Suppressor macrophage treated with lipopolysaccharide for 4 hours (primary cell): Measurements from ENCODE around the gene ELK4.
"Not testable (repeated sequence)": the region's sequence is repeated elsewhere in the genome, so short reads cannot be mapped to it uniquely, and the experiment has no call there.

Experiments
- DNase-seq: peaks from one replicate; pipeline ENCODE4 v3.0.0-alpha.2; 2020

ELK4 gene

DNA sequence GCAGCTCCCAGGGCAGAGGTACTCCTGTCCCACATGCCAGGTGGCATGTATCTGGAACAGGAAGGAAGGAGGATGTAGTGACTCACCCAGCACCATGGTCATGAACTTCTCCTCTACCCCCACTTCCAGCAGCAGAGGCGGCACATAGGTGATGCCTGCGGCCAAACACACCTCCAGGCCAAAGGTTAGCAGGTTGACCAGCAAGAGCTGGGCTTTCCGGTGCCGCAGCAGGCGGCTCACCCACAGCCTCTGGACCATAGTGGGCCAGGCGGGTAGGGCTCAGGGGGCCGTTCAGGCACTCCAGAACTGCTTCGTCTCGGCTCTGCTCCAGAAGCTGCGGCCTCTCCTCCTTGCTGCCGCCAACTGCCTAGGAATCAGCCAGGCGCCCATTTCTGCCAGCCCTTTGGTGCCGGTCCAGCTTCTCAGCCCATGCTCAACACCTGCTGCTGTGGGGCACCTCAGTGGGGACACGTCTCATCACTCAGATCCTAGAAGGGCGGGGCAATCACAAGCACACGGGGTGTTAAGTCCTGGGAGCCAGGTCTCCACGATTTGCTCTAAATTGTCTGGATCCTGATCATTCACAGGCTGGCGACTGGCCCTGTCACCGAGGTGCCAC is 32.7 kb upstream of the ELK4 start:
- no peak for DNase-seq

DNA sequence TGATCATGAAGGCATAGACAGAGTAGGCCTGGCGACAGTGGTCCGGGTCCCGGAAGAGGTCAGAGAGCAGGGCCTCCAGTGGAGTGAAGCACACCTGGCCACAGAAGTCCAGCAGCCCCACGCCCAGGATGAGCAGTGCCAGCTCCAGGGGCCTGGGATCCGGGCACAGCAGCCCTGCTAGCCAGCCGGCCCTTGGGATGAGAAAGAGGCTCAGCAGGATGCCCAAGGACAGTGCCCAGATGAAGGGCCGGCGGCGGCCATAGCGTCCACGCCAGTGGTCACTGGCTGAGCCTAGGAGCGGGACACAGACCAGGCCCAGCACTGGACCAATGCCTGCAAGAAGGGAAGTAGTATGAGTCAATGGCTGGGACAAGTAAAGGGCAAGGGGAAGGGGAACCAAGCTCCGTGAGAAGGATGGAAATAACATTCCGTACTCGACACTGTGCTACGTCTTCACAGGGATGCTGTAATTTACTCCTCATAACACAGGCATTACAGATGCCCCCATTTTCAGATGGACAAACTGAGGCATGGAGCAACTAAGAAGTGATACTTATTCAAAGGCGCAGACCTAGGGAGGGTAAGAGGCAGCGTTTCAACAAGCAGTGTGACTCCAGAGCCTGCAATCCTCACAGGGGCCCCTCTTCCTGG is 31.6 kb upstream of the ELK4 start:
- peak; percentile 81 for DNase-seq

DNA sequence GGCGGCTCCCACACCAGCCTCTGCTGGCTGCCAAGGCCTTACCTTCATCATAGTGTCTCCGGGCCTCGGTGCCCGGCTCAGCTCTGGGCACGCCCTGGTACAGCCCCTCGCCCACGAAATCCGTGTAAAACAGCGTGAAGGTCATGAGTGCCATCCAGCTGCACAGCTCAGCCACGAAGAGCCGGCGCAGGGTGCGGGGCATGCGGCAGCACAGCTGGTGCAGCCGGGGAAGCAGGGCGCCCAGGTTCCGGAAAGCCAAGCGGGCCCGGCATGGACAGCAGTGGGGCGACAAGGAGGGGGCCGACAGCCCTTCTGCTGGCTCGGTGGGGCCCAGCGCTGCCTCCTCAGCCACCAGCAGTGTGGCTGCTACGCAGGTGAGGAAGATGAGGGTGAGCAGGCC is 31.0 kb upstream of the ELK4 start:
- DNase-seq = no peak

DNA sequence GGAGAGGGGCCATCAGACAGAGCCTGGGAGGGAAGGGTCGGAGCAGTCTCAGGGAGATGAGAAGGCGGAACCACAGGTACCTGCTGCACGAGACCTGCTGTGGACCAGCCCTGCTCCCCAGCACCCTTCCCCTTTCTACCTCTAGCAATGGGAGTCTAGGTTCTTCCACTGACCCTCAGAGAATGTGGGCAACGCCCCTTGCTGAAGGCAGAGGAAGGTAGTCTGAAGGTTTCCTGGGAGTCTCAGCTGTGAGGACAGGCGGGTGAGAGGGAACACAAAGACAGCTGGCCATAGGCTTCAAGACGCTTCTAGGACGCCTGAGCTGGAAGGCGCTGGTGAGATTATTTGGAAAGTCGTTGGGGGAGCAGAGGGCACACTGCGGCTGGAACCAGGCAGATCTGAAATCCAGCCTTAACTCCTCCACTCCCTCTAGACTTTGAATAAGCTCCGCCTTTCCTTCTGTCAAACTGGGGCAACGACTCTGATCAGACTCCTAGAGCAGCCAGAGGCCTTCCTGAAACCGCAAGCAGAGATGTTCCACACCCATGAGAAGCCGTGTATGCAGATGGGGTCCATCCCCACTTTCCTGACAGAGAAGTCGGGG is 30.4 kb upstream of the ELK4 start:
- DNase-seq = no peak

DNA sequence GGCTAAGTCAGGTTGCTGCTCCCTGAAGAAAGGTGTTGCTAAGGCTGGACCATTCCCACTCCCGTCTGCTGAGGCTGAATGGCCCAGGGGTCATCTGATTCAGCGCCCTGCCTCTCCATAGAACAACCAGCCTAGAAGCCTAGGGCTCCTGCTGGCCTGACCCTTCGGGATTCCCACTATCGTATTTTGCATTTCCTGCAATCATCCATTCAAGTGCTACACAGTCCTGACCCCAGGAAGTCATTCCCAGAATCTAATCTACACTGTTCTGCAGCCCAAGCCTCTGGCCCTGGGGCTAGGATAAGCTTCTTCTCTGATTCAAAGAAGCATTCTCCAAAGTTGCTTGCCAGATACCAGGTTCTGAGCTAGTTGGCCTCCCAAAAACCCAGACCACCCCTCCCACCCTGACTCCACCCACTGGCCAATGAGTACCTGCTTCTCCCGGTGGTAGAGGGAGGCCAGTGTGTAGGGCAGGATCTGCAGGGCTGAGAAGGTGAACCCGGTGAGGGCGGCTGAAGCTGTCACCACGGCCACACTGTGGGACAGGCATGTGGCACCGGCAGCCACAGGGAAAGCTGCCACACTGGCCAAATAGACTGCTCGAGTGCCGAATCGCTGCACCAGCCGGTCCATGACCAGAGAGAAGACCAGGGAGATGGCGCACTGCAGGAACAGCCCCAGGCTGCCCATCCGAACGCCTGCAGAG is 29.8 kb upstream of the ELK4 start:
- no peak for DNase-seq

DNA sequence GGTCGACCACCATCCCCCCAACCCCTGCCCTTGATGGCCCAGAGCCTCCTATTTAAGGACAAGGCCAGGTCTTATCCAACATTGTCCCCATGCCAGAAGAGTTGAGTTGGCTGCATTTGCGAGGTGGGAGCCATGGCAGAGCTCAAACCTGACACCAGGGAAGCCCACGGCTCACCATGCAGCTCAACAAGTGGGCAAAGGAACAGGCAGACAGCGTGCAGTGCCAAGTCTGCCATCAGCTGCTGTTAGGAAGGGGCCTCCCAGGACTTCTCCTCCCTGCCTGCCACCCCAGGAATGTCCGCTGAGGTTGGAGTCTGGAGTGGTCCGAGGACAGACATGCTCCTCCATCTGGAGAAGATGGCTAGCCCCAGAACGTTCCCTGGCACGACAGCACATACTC is 28.6 kb upstream of the ELK4 start:
- no peak for DNase-seq

DNA sequence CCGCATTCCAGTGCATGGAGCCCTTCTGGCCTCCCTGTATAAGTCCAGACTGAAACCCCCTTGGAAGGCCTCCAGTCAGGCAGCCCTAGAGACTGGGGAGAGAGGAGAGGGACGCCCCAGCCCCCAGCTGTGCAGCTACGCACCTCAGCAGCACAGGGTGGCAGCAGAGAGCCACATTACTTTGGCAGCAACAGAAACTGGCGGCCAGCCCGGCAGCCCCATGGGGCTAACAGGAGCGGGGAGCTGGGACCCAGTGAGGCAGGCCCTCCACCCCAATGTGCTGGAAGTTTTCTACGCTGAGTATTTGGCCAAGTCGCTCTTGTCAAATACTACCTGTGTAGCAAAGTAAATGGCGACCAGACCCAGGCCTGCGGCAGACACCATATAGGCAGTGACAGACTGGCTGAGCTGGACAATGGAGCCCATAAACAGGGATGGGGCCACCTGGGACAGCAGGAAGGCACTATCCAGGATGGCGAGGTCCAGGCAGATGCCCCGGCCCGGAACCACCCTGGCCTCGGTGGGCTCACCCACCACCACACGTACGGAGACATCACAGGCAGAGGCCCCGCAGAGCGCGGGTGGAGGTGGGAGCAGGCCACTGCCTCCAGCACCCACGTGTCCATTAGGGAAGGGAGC is 27.3 kb upstream of the ELK4 start:
- DNase-seq = peak; percentile 83

DNA sequence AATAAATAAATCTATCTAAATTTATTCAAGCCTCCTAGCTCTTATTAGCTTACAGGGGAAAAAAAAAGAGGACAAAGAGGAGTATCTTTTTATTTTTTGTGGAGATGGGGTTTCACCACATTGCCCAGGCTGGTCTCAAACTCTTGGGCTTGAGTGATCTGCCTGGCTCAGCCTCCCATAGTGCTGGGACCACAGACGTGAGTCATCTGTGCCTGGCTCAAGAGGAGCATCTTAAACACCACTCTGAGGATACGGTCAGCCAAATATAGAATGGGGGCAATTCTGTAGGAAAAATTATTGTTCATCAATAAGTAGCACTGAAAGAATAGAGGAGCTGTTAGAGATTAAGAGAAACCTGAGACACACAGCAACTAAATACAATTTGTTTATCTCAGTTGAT is 24.4 kb upstream of the ELK4 start:
- no peak for DNase-seq

DNA sequence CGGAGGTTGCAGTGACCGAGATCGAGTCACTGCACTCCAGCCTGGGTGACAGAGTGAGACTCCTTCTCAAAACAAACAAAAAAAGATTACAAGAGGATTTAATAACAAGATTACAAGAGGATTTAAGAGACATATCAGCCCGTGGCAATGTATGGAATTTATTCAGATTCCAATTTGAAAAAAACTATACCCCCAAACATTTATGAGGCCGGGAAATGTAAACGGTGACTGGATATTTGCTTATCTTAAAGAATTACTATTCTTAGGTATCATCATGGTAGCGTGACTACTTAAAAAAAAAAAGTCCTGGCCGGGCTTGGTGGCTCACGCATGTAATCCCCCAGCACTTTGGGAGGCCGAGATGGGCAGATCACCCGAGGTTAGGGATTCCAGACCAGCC is 21.2 kb upstream of the ELK4 start:
- no peak for DNase-seq

DNA sequence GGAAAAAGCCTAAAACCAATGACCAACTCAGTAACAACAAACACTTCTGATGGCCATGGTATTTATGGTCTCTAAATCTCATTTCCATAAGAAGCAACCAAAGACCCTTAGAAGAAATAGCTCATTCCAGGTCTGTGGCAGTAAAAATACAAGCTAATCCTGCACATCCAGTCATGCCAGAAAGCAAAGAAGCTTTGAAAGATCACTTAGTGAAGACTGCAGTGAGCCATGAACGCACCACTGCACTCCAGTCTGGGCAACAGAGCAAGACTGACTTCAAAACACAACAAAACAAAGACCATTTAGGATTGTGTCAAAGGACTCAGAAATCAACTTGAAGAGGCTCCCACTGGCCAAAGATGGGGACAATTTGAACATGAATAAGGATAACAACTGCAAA is 18.4 kb upstream of the ELK4 start:
- no peak for DNase-seq

DNA sequence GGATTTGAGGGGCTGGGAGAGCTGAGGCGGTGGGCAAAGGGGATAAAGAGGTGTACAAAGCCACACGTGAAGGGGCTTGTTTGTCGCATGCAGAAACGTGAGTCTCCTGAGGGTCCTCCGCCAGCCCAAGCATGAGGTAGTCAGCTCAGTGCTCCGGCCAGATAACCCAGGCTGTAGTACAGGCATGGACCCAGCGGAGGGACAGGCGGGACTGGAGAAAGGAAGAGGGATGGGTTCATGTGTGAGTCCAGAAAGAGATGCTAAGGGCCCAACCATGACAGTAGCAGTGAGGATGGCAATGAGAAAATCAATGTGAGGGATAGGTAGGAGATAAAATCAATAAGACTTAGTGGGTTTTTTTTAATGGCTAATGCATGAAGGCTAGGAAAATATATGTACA is 13.7 kb upstream of the ELK4 start:
- no peak for DNase-seq

DNA sequence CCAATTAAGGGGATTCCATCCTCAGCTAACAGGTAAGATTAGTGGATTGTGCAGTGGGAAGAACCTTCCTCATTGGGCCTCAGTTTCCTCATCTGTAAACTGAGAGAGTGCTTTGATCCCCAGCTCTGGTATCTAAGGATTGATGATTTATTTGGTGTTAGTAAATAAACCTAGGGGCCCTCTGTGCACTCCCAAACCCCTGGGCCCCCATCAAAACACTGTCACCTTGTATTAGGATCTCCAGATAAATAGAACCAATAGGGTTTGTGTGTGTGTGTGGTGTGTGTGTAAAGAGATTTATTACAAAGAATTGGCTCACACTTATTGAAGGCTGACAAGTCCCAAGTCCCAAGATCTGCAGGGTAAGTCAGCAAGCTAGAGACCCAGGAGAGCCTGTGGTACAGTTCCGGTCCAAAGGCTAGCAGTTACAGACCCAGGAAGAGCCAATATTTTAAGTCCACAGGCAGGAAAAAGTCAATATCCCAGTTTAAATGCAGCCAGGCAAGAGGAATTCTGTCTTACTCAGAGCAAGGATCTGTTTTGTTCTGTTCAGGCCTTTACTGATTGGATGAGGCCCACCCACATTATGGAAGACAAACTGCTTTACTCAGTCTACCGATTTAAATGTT is 11.0 kb upstream of the ELK4 start:
- DNase-seq = no peak

DNA sequence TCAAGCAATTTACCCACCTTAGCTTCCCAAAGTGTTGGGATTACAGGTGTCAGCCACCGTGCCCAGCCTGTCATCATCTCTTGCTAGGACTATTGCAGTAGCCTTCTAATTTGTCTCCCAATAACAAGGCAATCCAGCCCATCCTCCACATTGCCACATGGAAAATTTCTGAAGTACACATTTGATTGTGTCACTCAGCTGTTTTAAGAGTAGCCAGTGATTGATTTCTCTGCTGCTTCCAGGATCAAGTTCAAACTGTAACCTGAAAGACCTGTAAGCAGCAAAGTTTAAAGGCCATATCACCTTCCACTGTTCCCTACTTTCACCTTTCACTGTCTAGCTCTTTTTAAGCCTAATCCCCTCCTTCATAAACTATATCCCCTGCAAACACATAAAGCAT is 7.8 kb upstream of the ELK4 start:
- DNase-seq = no peak

DNA sequence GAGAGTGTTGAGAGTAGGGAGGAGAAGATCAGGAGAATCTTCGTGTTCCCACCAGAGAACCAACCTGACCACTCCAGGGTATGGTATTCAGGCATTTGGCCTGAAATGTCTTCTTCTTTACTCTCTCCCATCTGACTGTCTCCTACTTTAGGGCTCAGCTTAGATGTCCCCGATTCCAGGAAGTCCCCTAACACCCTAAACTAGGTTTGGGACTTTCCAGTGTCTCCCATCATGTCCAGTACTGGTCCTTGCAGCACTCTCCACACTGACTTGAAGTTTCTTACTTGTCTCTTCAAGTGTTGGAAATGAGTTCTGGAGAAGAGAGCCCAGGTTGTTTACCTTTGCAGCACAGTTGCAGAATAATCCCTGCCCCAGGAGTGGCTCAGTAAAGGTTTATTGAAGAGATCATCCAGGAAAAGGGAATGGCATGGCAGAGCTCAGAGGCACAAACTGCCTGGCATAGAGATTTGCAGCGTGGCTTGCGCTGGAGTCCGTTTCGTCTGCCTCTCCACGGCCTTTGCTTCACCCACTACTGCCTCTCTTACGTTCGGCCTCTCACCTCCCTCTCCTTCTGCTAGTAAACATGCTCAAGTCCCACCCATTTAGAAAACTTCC is 6.2 kb upstream of the ELK4 start:
- DNase-seq = no peak

DNA sequence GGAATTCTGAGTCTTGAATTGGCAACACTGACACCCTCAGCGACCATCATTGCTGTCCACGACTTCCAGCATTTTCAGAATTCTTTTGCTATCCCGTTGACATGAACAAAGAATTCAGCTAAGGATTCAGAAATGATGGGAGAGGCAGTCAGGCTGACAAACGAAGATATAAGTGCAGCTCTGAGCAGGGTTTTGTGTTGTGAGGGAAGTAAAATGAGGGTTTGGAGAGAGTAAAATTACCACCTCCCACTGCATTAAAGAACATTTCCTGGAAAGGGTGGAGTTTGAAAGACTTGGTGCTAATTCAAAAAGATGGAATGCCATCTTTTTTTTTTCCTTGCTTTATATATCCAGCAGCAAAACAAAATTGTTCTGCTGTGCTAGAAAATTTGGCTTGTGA is 4.9 kb upstream of the ELK4 start:
- DNase-seq = no peak

DNA sequence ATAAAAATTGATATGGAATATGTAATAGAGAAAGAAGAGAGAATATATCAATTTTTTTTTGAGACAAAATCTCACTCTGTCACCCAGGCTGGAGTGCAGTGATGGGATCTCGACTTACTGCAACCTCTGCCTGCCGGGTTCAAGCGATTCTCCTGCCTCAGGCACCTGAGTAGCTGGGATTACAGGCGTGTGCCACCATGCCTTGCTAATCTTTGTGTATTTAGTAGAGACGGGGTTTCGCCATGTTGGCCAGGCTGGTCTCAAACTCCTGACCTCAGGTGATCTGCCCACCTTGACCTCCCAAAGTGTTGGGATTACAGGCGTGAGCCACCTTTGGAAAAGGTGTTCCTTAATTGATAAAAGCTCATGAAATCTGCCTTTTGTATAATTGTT is 4.3 kb upstream of the ELK4 start:
- not testable (repeated sequence) for DNase-seq

DNA sequence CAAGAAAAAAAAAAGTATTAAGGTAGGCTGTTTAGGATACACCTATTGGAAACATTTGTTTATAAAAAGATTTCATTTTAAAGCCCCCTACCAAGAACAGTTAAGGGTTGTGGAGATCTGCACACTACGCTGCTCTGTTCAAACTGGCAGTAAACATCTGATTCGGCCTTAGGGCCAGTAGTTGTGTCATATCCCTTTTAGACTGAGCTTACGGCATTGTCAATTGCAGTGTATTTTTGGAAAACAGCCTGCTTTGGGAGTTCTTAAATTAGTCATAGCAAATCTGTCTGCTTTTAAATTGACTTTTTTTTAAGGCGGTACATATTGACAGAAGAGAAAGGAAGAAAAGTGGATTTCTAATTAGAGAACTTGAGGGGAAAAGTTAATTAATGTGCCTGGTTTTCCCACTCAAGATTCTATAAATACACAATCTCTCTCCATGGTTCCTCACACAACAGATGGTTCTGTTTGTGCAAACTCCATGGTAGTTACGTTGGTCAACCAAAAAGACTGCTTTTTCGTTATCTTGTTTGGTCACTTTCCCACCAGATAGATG is 1.7 kb upstream of the ELK4 start:
- DNase-seq = peak; percentile 11

DNA sequence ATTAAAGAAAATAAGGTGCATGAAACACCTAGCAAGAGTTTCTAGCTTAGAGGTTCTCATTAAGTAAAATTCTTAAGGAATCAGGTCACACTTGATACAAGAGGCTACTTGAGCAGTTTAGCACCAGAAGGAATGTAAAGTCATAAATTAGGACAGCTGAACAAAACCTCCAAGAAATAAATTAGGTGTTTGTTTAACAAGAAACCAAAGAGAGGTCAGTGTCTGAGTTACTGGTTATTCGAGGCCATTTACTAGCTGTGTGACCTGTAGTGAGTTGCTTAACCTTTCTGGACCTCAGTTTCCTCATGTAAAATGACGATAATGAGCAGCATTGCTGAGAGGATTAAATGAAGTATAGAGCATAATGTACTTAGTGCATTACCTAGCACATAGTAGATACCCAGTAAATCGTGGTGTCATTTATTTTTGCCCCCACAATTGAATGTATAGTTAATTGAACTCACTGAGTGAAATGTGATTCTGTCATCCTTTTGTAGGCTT is 908 bp upstream of the ELK4 start:
- no peak for DNase-seq

DNA sequence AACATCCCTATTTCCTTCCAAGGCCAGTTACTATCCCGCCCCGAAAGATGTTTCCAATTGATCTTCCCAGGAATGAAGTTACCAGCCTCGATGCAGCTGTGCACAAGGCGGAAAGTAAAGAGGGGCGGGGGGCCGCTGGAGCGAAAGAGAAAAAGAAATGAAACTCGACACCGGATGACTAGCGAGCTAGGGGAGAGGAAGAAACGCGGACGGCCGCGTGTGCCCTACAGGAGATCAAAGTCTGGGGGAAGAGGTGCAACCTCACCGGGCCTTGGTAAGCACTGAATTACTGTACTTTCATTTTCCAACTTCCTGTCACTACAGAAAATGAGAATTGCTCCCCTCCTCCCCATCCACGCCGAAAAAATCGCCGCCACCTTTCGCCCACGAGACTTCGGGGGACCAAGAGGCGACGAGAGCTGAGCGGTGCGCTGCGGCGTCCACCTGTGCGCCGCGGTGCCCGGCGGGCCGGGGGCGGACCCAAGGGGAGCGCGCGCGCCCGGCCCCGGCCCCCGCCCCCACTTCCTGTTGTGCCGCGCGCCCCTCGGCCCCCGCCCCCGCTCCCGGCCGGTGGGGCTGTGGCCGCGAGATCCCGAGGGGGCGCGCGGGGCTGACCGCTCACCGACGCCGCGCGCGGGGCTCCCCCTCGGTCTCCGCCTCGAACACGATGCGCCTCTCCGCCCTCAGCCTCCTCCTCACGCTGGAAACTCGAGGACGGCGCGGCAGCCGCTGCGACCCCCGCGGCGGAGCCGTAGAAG is 622 bp downstream of the ELK4 start:
- peak; percentile 69 for DNase-seq

DNA sequence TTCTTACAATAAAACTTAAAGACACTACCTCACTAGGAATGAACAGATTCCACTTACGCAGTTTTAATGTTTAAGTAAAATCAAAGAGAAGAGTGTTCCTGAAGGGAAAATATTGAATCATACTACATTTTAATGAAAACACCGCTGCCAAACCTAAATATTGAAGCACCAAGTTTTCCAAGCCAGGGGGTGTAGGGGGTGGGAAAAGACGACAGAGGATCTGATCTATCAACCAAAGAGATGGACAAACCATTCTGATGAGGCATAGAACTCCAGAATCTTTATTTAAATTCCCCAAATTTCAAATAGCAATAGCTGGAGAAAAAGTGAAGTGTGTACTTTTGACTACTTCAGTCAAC is 1.2 kb downstream of the ELK4 start:
- no peak for DNase-seq

DNA sequence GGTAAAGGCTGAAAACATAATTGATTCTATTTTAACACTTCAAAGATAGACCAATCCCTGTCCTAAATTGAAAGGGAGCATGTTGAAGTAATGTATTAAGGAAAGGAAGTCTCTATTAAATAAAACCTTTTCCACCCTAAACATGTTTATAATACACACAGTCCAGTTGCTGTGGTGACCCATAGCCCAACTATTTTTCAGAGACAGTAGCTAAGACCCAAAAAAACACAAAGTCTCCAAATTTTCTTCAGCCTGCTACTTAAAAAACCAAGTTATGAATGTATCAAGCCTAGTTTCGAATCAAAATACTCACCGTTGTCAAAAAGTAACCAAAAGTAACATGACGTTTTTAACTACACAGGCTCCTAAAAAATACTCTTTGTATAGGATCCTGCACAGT is 1.6 kb downstream of the ELK4 start:
- DNase-seq = peak; percentile 11

DNA sequence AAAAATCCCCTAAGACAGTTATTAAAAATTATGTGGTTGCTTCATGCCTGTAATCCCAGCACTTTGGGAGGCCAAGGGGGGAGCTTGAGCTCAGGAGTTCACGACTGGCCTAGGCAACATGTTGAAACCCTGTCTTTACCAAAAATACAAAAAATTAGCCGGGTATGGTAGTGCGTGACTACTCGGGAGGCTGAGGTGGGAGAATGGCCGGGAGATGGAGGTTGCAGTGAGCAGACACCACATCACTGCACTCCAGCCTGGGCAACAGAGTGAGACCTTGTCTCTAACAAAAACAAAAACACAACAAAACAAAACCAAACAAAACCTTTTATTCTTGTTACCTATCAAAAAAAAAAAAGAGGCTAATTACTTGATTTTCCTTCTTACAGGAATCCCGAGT is 2.1 kb downstream of the ELK4 start:
- DNase-seq = no peak
